ENCODE measurements around the gene TMEM59.

DNA sequence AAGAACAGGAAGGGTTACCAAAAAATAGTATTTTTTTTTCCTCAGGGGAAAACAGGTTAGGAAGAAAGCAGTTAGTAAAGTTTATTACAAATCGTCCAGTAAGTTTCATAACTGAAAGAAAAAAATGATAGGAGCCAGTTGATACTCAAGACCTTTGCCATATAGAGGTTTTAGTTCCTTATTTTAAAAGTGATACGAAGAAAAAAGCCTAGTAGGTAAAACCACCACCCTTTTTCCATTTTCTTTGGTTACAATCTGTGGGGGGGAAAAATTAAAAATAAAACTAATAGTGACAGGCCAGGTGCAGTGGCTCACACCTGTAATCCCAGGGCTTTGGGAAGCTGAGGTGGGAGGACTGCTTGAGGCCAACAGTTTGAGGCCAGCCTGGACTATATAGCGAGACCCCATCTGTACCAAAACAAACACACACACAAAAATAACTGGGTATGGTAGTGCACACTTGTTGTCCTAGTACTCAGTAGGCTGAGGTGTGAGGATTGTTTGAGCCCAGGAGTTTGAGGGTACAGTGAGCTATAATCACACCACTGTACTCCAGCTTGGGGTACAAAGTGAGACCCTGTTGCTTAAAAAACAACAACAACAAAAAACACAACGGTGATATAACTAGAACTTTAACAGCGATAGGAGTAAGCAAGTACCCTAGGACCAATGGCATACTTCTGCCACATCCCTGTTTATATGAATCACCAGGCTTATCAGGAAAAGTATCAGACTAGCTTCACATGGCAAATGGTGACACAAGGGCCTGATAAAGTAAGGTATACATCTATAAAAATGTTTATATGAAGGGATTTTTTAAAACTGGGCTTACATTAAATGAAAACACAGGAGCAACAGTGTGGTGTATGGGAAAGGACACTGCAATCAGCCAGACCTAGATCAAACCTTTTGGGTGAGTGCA lies 5.4 kb downstream of the TMEM59 start:
- TF ChIP-seq, protein P1, sequence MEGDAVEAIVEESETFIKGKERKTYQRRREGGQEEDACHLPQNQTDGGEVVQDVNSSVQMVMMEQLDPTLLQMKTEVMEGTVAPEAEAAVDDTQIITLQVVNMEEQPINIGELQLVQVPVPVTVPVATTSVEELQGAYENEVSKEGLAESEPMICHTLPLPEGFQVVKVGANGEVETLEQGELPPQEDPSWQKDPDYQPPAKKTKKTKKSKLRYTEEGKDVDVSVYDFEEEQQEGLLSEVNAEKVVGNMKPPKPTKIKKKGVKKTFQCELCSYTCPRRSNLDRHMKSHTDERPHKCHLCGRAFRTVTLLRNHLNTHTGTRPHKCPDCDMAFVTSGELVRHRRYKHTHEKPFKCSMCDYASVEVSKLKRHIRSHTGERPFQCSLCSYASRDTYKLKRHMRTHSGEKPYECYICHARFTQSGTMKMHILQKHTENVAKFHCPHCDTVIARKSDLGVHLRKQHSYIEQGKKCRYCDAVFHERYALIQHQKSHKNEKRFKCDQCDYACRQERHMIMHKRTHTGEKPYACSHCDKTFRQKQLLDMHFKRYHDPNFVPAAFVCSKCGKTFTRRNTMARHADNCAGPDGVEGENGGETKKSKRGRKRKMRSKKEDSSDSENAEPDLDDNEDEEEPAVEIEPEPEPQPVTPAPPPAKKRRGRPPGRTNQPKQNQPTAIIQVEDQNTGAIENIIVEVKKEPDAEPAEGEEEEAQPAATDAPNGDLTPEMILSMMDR (IDR thresholded peaks at IDR 0.05) = no peak
- TF ChIP-seq POLR2A (IDR thresholded peaks at IDR 0.05) = no peak
